ENCODE results near the gene TDRD10. TPM values are rescaled to one million over a fixed set of nuclear protein-coding genes. Genes with fewer than 3 reads are reported as not detected.
A peak's percentile ranks its signal among the peaks of the same experiment; 100 is the strongest.

TDRD10 gene
- total RNA-seq, 4 donors from 2014 or later, result 2.3 to 5.0 (median 4.3) TPM

DNA sequence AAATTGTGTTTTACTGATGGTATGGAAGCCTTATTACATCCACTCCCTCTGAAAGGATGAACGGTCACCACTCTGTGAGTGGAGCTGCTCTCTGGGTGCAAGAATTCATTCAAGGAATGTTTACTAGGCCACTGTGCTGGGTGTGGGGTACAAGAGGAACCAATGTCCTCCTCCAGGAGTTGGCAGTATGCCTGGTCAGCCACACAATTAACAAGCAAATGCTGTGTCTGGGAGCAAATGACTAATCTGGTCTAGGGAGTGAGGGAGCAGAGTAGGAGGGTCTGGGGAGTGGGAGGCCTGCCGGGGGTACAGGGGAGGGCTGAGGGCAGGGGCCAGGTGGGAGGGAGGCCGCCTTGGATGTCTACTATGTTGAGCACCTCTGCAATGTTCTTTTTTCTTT, 27.2 kb upstream of the TDRD10 start:
- peak overlapping the region in 2 of 4 donors; percentile 45 to 56 for H3K27ac ChIP-seq (replicated peaks in 1 of 4)
- TF ChIP-seq EP300 (IDR thresholded peaks at IDR 0.05) (no peak), POLR2AphosphoS5 (IDR thresholded peaks at IDR 0.05) (peak in 1 of 2 donors; percentile 25), POLR2A (IDR thresholded peaks at IDR 0.05; ENCODE audit: low read depth) (no peak)
- TF ChIP-seq, protein P1, sequence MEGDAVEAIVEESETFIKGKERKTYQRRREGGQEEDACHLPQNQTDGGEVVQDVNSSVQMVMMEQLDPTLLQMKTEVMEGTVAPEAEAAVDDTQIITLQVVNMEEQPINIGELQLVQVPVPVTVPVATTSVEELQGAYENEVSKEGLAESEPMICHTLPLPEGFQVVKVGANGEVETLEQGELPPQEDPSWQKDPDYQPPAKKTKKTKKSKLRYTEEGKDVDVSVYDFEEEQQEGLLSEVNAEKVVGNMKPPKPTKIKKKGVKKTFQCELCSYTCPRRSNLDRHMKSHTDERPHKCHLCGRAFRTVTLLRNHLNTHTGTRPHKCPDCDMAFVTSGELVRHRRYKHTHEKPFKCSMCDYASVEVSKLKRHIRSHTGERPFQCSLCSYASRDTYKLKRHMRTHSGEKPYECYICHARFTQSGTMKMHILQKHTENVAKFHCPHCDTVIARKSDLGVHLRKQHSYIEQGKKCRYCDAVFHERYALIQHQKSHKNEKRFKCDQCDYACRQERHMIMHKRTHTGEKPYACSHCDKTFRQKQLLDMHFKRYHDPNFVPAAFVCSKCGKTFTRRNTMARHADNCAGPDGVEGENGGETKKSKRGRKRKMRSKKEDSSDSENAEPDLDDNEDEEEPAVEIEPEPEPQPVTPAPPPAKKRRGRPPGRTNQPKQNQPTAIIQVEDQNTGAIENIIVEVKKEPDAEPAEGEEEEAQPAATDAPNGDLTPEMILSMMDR (IDR thresholded peaks at IDR 0.05), result no peak

DNA sequence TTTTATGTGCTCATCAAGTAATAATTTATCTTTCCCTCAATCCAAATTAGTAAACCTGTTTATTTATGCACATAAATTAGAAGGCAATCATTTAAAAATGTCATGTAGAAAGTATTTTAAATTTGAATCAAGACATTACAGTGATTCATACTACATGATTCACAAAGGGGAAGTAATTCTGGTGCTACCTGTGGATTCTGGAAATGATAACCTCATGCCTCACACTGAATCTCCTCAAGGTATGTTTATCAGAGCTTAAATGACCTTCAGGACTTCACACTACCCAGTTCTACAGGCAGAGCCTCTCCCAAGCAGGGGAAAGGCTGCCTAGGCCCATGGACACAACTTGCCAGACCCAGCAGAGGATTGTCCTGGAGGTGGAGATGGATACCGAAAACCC, 25.2 kb upstream of the TDRD10 start:
- 85% methylated on average over 1 of the region's 1 CpG for WGBS
- Histone ChIP-seq H3K4me3 (no peak overlapping the region), H3K27me3 (no peaks in the 10 kb centered on the region), H3K4me1 (peaks cover 12 to 35% (median 31%) of the 10 kb centered on the region in 4 donors), H3K9me3 (no peaks in the 10 kb centered on the region), H3K27ac (replicated peaks in 1 of 4) (no peak overlapping the region), H3K36me3 (peaks cover 0 to 5% (median 0%) of the 10 kb centered on the region in 4 donors)
- DNase-seq (ENCODE audit: extremely low spot score), result no peak
- TF ChIP-seq POLR2A (IDR thresholded peaks at IDR 0.05; ENCODE audit: low read depth) (no peak), POLR2AphosphoS5 (IDR thresholded peaks at IDR 0.05) (no peak), EP300 (IDR thresholded peaks at IDR 0.05) (no peak)
- TF ChIP-seq, protein P1 (IDR thresholded peaks at IDR 0.05), result no peak
- intact Hi-C loops (cut with DNase I), result no loop called here

More for the DNA sequence above, 27.2 kb upstream of the TDRD10 start:
- H3K9me3 ChIP-seq, result no peaks in the 10 kb centered on the region
- H3K4me3 ChIP-seq, result no peak overlapping the region
- DNase-seq (ENCODE audit: extremely low spot score), result no peak
- intact Hi-C loops (cut with DNase I), result no loop called here
- H3K4me1 ChIP-seq, result peaks cover 10 to 33% (median 29%) of the 10 kb centered on the region in 4 donors
- H3K27me3 ChIP-seq, result no peaks in the 10 kb centered on the region
- 86% methylated on average over 3 of the region's 3 CpGs for WGBS
- H3K36me3 ChIP-seq, result peaks cover 0 to 7% (median 5%) of the 10 kb centered on the region in 4 donors

DNA sequence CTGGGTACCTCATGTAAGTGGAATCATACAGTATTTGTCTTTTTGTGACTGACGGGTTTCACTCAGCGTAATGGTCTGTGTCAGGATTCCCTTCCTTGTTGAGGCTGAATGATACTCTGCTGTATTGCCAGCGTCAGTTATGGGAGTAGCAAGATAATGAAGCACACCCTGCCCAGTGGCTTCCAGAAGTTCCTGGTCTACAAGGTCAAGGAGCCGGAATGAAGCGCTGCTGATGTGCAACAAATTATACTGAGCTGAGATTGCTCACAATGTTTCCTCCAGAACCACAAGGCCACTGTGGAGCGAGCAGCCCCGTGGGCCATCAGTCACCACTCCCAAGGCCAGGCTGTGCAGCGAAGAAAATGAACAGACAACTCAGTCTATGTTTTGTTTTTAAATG, 24.0 kb upstream of the TDRD10 start:
- intact Hi-C loops (cut with DNase I), result no loop called here
- no peak for DNase-seq (ENCODE audit: extremely low spot score)
- Histone ChIP-seq H3K27ac (replicated peaks in 1 of 4) (no peak overlapping the region), H3K9me3 (no peaks in the 10 kb centered on the region), H3K36me3 (peaks cover 0 to 6% (median 0%) of the 10 kb centered on the region in 4 donors), H3K4me1 (peaks cover 12 to 35% (median 31%) of the 10 kb centered on the region in 4 donors), H3K27me3 (no peaks in the 10 kb centered on the region), H3K4me3 (no peak overlapping the region)
- WGBS, result 87% methylated on average over 8 of the region's 8 CpGs
- no peak for TF ChIP-seq POLR2A (IDR thresholded peaks at IDR 0.05; ENCODE audit: low read depth)
- TF ChIP-seq, protein P1 (IDR thresholded peaks at IDR 0.05), result no peak
- TF ChIP-seq EP300 (IDR thresholded peaks at IDR 0.05), result no peak
- no peak for TF ChIP-seq POLR2AphosphoS5 (IDR thresholded peaks at IDR 0.05)

DNA sequence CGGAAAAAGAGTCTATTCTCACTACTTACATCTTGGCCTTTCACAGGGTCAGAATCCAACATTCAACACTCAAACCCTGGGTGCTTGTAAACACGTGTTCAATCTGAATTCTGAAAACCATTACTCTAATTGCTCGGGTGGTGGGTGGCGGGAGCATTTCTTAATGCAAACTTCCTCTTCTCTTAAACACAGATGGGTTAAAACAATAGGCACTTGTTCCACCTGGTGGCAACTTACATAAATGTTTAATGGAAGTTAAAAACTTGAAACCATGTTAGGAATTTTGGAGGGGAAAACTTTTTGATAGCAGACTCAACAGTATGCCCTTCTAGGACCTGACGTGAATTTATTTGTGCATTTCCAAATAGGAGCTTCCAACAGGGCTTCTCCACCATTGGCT, 23.4 kb upstream of the TDRD10 start:
- Histone ChIP-seq H3K9me3 (no peaks in the 10 kb centered on the region), H3K27ac (replicated peaks in 1 of 4) (peak overlapping the region; percentile 3 to 44 (median 30)), H3K36me3 (peaks cover 0 to 6% (median 0%) of the 10 kb centered on the region in 4 donors), H3K4me1 (peaks cover 12 to 35% (median 31%) of the 10 kb centered on the region in 4 donors), H3K27me3 (no peaks in the 10 kb centered on the region), H3K4me3 (no peak overlapping the region)
- DNase-seq (ENCODE audit: extremely low spot score), result no peak
- TF ChIP-seq, protein P1 (IDR thresholded peaks at IDR 0.05), result peak; percentile 16 to 48 (median 23)
- TF ChIP-seq POLR2A (IDR thresholded peaks at IDR 0.05; ENCODE audit: low read depth) (no peak), EP300 (IDR thresholded peaks at IDR 0.05) (no peak)
- WGBS, result 44% methylated on average over 5 of the region's 5 CpGs
- intact Hi-C loops (cut with DNase I), result no loop called here

Measured in esophagus muscularis mucosa (tissue), 4 donors.